DND-41 (cell line): ENCODE measurements around the gene RABL6.
"Not testable (repeated sequence)": the region's sequence is repeated elsewhere in the genome, so short reads cannot be mapped to it uniquely, and the experiment has no call there.

Source experiments
- ATAC-seq: fragments of 200-7000 bp; cut with Tn5 transposase; 3 replicates; pipeline ENCODE4 v1.9.1; 2021; ENCODE audit warnings: low read depth; ENCODE audit not compliant: insufficient read depth
- DNase-seq: peaks from one replicate; pipeline ENCODE4 v3.0.0-alpha.2; 2020
- H2AFZ ChIP-seq: 2 replicates; pipeline ENCODE4 v1.6.0; 2012; ENCODE audit warnings: low read depth, low read length
- H3K27ac ChIP-seq: 2 replicates; pipeline ENCODE4 v1.5.1; 2012; ENCODE audit warnings: low read length, inconsistent platforms
- H3K27me3 ChIP-seq: fragments of 200-600 bp; sonication (generic); 2 replicates; pipeline ENCODE4 v1.6.0; 2012; ENCODE audit warnings: low read length, mild to moderate bottlenecking, inconsistent platforms; ENCODE audit not compliant: insufficient read depth, poor library complexity
- H3K36me3 ChIP-seq: 2 replicates; pipeline ENCODE4 v1.5.1; 2012; ENCODE audit warnings: low read length, inconsistent platforms; ENCODE audit not compliant: insufficient read depth
- H3K4me1 ChIP-seq: 2 replicates; pipeline ENCODE4 v1.5.1; 2012; ENCODE audit warnings: mild to moderate bottlenecking, low read length; ENCODE audit not compliant: insufficient read depth
- H3K4me2 ChIP-seq: 2 replicates; pipeline ENCODE4 v1.6.0; 2012; ENCODE audit warnings: mild to moderate bottlenecking, moderate library complexity, low read length, inconsistent platforms; ENCODE audit not compliant: insufficient read depth
- H3K4me3 ChIP-seq, 2 experiments: fragments of 200-600 bp in 1 of 2; shearing (Covaris generic) in 1 of 2; 2 replicates each; pipeline ENCODE4 v1.5.1; 2012 to 2016; ENCODE audit warnings: inconsistent platforms in 2 of 2, low read length in 2 of 2, mild to moderate bottlenecking in 2 of 2, low read depth in 1 of 2, moderate library complexity in 1 of 2
- H3K79me2 ChIP-seq: 2 replicates; pipeline ENCODE4 v1.6.0; 2012; ENCODE audit warnings: low read length, inconsistent platforms; ENCODE audit not compliant: insufficient read depth
- H3K9ac ChIP-seq: 2 replicates; pipeline ENCODE4 v1.6.0; 2012; ENCODE audit warnings: low read depth, mild to moderate bottlenecking, inconsistent platforms, low read length, moderate library complexity
- H3K9me3 ChIP-seq: 2 replicates; pipeline ENCODE4 v1.5.1; 2012; ENCODE audit warnings: low read length, moderate library complexity, mild to moderate bottlenecking, inconsistent platforms; ENCODE audit not compliant: insufficient read depth, severe bottlenecking
- H4K20me1 ChIP-seq: 2 replicates; pipeline ENCODE4 v1.6.0; 2012; ENCODE audit warnings: low read length; ENCODE audit not compliant: insufficient read depth
- EZH2 ChIP-seq: IDR thresholded peaks from 3 replicates; pipeline ENCODE4 v1.6.1; 2012; ENCODE audit warnings: borderline replicate concordance, low read depth, mild to moderate bottlenecking, moderate library complexity, low read length, inconsistent platforms; ENCODE audit not compliant: severe bottlenecking
- TF ChIP-seq, protein P1 (sequence below): IDR thresholded peaks from 2 replicates; pipeline ENCODE4 v1.5.1; 2012; ENCODE audit warnings: borderline replicate concordance, low read length, moderate library complexity, mild to moderate bottlenecking; ENCODE audit not compliant: poor library complexity, severe bottlenecking; ENCODE audit errors: extremely low read depth

The RABL6 gene

DNA sequence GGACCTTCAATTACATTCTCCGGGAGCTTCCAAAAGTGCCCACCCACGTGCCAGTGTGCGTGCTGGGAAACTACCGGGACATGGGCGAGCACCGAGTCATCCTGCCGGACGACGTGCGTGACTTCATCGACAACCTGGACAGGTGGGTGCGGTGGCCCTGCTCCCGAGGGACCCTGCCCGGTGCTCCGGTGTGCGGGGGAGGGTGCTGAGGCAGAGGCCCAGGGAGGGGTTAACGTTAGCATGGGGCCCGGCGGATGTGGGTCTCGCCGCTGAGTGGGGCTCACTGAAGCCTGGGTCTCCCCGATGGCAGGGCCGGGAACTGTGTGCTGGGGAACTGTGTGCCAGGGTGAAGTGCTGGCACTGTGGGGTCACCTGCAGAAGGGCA is 24.0 kb downstream of the RABL6 start:
- H4K20me1 ChIP-seq, result peaks cover 20% of the 10 kb centered on the region
- TF ChIP-seq, protein P1, sequence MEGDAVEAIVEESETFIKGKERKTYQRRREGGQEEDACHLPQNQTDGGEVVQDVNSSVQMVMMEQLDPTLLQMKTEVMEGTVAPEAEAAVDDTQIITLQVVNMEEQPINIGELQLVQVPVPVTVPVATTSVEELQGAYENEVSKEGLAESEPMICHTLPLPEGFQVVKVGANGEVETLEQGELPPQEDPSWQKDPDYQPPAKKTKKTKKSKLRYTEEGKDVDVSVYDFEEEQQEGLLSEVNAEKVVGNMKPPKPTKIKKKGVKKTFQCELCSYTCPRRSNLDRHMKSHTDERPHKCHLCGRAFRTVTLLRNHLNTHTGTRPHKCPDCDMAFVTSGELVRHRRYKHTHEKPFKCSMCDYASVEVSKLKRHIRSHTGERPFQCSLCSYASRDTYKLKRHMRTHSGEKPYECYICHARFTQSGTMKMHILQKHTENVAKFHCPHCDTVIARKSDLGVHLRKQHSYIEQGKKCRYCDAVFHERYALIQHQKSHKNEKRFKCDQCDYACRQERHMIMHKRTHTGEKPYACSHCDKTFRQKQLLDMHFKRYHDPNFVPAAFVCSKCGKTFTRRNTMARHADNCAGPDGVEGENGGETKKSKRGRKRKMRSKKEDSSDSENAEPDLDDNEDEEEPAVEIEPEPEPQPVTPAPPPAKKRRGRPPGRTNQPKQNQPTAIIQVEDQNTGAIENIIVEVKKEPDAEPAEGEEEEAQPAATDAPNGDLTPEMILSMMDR, result no peak
- no peak for TF ChIP-seq EZH2
- H3K27ac ChIP-seq, result no peak overlapping the region
- H2AFZ ChIP-seq, result no peak overlapping the region
- no peaks in the 10 kb centered on the region for H3K4me1 ChIP-seq
- H3K79me2 ChIP-seq, result no peaks in the 10 kb centered on the region
- peaks cover 80% of the 10 kb centered on the region for H3K36me3 ChIP-seq
- H3K9me3 ChIP-seq, result no peaks in the 10 kb centered on the region
- no peak overlapping the region for H3K9ac ChIP-seq
- no peaks in the 10 kb centered on the region for H3K27me3 ChIP-seq
- no peak overlapping the region for H3K4me3 ChIP-seq
- no peak for DNase-seq
- no peak overlapping the region for H3K4me2 ChIP-seq
- no peak for ATAC-seq

DNA sequence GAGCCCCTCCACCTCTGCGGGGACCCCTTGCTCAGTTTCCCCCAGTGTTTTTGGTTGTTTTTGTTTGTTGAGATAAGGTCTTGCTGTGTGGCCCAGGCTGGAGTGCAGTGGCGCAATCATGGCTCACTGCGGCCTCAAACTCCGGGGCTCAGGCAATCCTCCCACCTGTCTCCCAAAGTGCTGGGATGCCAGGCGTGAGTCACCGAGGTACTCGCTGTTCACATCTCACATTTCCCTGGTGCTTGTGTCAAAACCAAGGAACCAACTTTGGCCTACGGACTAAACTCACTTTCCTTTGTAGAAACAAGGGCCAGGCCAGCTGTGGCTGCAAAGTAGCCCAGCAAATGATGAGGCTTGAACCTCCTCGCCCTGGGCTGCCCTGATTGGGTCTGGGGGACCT is 24.8 kb downstream of the RABL6 start:
- no peak for DNase-seq
- H3K27me3 ChIP-seq, result no peaks in the 10 kb centered on the region
- no peak overlapping the region for H3K9ac ChIP-seq
- peaks cover 20% of the 10 kb centered on the region for H4K20me1 ChIP-seq
- TF ChIP-seq, protein P1, result no peak
- TF ChIP-seq EZH2, result no peak
- H3K4me3 ChIP-seq, result no peak overlapping the region
- no peak overlapping the region for H3K27ac ChIP-seq
- no peaks in the 10 kb centered on the region for H3K4me1 ChIP-seq
- H3K4me2 ChIP-seq, result no peak overlapping the region
- H2AFZ ChIP-seq, result no peak overlapping the region
- peaks cover 73% of the 10 kb centered on the region for H3K36me3 ChIP-seq
- ATAC-seq, result no peak
- H3K79me2 ChIP-seq, result no peaks in the 10 kb centered on the region
- H3K9me3 ChIP-seq, result no peaks in the 10 kb centered on the region

DNA sequence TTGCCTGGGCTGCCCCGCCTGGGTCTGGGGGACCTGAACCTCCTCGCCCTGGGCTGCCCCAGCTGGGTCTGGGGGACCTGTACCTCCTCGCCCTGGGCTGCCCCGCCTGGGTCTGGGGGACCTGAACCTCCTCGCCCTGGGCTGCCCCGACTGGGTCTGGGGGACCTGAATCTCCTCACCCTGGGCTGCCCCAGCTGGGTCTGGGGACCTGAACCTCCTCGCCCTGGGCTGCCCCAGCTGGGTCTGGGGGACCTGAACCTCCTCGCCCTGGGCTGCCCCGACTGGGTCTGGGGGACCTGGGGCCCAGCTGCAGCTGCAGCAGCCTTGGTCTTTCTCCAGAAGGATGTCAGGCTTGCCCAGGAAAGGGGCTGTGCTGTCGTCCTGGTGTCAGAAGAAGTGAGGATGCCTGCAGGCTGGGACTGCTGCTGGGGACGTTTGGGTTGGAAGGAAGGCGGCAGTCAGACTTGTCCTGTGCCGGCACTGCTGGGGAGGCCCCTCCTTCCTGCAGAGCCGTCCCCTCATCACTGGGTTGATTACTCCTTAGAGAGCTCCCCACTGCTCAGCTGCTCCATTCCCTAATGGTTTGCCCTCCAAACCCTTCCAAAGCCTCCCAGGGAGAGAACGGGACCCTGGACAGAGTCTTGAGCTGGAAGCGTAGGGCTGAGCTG is 25.8 kb downstream of the RABL6 start:
- H3K9ac ChIP-seq, H3K4me3 ChIP-seq, DNase-seq, H3K4me1 ChIP-seq, H3K27me3 ChIP-seq, H3K9me3 ChIP-seq, H3K4me2 ChIP-seq, H3K79me2 ChIP-seq, H3K27ac ChIP-seq, ATAC-seq, H2AFZ ChIP-seq: not testable (repeated sequence)
- Histone ChIP-seq H4K20me1 (peaks cover 20% of the 10 kb centered on the region), H3K36me3 (peaks cover 72% of the 10 kb centered on the region)

DNA sequence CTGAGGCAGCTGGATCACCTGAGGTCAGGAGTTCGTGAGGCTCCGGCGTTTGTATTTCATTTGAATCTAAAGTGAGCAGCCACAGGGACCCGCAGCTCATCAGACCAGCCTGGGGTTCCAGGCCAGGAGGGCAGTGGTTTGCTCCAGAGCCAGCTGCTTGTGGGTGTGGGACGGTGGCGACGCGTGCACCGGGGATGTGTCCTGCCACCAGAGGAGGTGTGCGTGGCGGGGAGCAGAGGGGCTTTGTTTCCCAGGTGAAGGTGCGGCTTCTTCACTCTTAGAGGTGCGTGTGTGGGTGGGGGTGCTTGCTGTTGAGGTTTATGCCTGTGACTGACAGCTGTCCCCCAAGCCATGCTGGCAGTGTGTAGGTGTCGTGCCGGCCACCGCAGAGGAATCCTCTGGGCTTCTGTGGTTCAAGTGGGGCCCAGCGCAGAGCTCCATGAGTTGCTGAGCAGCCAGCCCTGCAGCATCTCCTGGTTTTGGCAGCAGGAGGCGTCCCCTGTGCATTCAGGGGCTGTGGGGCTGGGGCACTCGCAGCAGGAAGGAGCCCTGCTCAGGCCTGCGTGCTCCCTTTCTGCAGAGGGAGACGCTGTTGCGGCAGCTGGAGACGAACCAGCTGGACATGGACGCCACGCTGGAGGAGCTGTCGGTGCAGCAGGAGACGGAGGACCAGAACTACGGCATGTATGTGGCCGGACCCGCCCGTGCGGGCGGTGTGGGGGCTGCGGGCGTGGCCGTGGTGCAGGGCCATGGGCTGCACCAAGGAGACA is 27.6 kb downstream of the RABL6 start:
- Histone ChIP-seq H3K4me2 (no peak overlapping the region), H3K79me2 (no peaks in the 10 kb centered on the region), H3K36me3 (peaks cover 66% of the 10 kb centered on the region), H3K9ac (no peak overlapping the region), H2AFZ (no peak overlapping the region), H3K27me3 (no peaks in the 10 kb centered on the region), H4K20me1 (peaks cover 15% of the 10 kb centered on the region), H3K4me1 (no peaks in the 10 kb centered on the region), H3K27ac (no peak overlapping the region), H3K4me3 (no peak overlapping the region), H3K9me3 (no peaks in the 10 kb centered on the region)
- DNase-seq (no peak), ATAC-seq (no peak)
- TF ChIP-seq, protein P1, result no peak
- no peak for TF ChIP-seq EZH2
